Activated T-cell treated with anti-CD3 and anti-CD28 coated beads for 48 hours (primary cell): Measurements from ENCODE around the gene CYSTM1.

Source experiments
- DNase-seq: peaks from one replicate; pipeline ENCODE4 v3.0.0-alpha.2; 2020; ENCODE audit warnings: low read depth

CYSTM1 gene, protein sequence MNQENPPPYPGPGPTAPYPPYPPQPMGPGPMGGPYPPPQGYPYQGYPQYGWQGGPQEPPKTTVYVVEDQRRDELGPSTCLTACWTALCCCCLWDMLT

DNA sequence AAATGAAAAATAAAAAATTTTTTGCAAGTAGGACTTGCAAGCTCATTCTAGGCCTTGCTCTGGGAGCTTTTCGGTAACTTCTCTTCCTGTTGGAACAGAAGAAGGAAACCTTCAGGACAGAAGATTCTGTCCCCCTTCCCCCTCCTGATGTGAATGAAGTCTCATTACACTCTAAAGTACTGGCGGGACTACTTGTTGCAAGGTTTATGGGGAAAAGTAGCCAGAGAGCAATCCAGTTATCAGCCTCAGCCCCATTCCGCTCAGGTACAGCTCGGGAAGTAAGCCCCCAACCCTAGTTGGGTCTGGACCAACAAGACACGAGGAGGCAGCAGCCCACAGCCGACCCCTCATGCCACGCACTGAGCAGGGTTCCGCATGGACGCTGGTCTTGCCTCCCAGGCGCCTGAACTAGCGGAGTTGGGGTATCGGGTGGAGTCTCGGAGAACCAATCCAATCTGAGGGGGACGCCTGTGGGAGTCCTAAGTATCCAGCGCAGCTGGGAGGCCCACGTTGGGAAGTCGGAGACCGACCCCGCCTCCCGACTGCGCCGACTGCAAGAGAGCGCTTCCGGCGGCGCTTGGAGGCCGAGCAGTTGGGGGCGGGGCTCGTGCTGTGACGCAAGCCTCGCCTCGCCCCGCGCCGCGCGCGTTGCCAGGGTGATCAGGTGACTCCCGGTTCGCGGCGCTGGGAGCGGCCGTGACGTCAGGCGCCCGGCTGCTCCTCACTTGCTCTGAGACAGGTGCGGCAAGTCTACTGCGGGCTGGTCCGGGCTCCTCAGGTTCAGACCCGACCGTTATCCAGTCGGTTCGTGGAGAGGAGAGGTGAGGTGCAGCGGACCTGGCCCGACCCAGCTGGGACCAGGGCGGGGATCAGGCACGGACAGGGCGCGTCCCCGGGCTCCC lies at the start of gene CYSTM1:
Gene CYSTM1 (plus strand): TSS at position 724 of the 902 bp plus-strand sequence. CDS start 19,278 bp downstream, outside the sequence.
- DNase-seq = peak; percentile 95

DNA sequence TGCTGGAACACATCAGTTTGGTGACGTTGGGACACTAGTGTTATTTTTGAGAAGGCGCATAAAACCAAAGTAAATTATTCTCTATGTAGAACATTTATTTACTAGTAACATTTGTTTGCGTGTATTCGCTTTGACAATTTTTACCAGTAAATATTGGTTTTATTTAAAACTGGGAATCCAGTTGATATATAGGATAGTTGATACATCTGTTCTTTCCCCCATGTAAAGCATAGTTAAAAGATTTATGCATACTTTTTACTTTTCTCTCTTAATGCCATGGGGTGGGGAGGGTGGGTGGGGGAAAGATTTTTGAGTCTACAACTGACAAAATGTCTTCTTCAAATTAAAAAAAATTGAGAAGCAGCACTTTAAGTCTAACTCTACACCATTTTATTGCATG lies 49.4 kb upstream of the CYSTM1 start, which contains the start of gene IGIP:
Gene IGIP (plus strand): TSS at position 301 of the 400 bp plus-strand sequence. CDS start 2,540 bp downstream, outside the sequence.
- DNase-seq = no peak

DNA sequence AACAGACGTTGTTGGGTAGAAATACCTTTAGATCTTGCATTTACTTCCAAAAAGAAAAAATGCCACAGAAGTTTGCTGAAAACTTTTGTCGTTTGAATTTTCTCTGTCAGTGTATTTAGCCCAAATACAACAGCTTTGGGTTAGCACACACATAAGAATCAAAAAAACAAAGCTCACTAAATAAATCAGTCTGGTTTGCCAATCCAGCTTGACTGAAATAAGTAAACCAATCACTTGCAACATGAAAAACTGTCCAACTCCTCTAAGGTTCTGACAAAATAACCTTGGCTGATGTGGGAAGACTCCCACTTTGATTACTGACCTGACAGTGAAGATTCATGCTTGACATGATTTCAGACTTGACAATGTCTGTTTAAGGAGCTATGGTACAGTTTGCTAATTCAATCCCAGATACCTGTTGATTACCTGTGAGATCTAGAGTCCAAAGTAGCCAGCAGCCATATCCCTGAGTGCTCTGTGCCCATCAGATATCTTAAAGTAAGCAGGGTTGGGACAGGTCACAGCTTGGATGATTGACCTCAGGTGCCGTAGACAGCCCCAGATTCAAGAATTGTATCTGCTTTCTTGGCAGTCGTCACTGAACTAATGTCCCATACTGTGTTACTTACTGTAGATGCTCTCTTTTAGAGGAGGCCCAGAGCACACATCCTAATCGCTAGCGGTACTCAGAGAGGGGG lies 48.5 kb upstream of the CYSTM1 start:
- no peak for DNase-seq

DNA sequence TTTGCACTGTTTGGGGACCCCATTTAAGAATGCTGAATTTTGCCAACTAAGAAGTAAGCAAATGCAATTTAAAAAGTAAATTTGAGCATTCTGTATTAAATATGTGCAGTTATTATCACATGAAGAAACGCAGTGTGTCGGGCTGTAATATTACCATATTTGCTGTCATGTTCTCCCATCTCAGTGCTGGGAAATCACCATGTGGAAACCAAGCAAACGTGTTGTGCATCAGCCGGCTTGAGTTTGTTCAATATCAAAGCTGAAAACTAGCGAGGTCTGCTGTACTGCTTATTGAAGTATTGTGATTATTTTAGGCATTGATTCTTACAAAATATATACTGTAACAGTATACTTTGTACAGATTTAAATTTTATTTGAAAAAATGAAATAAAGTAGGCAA lies 46.6 kb upstream of the CYSTM1 start:
- no peak for DNase-seq

DNA sequence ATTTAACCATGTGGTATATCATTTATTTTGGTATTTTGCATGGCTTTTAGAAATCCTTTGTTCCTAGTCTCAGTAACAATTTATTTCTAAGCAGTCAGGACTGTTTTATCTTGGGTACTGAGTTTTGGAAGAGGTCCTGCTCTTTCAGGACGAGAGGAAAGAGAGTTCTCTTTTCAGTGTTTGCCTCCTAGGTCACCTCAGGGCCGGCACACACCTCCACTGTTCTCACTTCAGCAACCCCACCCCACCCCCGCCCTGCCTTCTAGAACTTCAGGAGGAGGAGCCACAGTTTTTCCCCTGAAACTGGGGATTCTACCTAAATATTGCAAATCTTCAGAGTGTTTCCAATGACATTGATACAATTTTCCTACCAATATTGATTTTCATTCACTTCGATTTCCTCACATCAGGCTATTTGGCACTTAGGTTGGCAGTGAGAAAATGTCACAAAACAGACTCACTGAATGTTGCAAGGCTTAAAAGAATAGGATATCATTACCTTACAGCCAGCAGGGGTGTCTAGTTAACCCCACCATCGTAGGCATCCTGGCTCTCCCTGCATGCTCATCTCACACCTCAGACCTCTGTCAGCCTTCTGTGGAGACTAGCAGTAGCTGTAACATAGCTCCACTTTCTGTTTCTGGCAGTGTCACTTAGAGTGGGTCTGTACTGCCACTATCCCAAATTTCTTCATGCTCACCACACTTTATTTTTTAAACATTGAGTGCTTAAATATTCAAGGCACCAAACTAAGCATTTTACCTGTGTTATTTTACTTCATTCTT lies 43.8 kb upstream of the CYSTM1 start:
- no peak for DNase-seq

DNA sequence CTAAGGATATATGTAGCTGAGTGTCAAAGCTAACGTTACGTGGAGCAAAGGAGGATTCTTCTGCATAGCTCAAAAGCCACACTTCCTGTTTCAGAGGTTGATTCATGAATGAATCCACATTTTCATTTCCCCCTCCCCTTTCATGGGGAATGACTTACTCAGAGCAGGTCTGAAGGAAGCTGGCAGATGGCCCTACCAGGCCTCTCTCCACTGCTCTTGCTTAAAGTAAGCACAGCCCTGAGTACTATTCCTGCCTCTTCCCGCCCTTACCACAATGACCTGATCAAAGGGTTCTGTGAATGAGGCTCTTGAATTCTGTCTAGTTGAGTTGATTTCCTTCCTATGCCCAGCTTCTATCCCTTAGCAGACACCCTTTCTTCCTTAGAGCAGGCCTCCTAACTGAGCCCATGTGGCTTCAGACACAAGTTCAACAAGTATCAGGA lies 43.0 kb upstream of the CYSTM1 start:
- DNase-seq = no peak

DNA sequence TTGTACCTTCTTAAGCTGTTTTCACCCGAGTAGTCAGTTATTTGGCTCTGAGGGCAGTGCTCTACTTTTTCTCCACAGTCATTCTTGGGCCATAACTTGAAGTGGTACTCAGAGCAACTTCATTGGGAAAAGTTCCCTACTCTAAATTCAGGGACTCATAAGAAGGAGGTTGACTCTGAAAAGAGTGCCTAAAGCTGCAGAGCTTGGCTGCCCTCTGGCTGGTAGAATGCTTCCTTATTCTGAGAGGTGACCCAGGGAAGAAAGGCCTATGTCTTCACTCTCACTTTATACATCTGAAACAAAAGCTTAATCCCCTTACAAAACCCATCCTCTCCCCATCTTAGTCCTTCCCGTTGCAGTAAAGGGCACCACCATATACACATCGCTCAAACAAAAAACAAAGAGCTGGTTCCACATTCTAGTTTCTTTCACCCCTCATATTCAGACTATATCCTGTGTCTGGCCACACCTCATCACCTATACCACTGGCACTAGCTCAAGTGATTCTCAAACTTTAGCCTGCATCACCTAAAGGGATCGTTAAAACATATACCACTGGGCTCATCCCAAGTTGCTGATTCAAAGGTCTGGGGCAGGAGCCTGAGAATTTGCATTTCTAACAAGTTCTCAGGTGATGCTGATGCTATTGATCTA lies 41.3 kb upstream of the CYSTM1 start:
- DNase-seq = no peak

DNA sequence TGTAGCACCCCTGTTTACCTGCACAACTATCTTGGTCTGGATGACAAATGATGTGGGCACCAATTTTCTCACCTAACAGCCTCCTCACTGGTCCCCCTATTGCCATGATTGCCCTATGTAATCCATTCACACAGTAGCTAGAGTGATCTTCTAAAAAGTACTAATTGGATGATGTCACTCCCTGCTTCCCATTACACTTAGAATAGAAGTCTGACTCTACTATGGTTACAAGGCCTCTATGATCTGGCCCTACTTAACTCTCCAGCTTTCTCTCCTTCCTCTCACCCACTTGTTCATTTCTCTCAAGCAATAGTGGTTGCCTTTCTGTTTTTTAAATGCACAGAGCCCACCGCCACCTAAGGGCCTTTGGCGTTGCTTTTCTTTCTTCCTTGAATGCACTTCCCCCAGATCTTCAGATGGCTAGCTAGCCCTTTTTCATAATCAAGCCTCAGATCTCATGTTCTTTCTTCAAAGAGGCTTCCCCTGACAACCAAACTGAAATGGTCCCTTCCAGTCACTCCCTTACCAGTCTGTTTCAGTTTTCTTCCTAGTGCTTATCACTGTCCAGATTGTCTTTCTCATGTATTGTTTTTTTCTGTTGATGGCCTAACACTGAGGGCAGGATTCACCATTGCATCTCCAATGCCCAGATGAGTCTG lies 40.6 kb upstream of the CYSTM1 start:
- no peak for DNase-seq

DNA sequence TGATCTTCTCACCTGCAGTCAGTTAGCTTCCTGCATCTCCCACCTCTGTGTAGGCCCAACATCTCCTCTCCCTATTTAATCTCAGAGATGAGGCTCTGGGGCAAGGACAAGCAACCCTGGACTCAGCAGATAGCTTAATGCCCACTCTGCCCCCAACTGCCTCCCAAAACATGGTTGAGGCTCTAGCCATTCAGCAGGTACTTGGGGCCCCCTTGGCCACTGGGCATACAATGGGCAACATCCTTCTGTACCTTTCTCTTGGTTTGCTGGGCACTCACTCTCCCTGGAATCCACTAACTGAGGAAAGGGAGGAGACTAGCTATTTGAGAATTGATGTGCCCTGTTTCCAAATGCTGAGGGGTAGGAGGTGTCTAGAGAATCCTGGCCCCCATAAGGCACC lies 39.9 kb upstream of the CYSTM1 start:
- no peak for DNase-seq

DNA sequence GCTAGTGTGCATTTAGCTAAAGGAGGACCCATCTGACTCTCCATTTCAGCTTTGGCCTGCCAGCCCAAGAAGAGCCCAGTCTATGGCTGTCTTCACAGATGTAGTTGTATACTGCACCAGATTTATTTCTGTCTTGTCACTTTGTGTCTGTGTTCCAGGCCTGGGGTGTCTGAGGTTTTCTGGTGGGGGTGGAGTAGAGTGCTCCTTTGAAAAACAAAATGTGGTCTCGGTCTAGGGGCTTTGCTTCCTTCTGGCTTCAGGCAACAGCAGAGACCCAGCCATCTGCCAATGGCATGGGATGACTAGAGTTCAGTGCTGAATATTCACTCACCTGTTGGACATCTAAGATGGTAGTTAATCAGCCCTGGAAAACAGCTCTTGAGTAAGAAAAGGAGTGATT lies 38.4 kb upstream of the CYSTM1 start:
- no peak for DNase-seq

DNA sequence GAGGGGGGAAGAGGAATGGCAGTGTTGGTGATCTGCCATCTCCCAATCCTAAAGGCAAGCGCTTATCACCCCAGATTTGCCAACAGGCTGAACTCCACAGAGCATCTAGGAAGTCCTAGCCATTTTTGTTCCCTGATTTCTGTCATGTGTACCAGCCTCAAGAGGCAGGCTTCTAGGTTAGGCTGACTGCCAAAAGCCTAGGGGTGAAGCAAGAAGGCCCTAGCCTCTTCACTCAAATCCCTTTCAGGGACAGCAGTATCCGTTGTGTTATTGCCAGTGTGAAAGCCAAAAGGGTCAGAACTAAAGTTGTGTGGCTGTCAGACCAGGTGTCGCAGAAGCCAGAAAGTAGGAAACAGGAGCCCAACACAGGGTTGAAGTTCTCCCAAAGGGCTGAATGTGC lies 34.6 kb upstream of the CYSTM1 start:
- no peak for DNase-seq

DNA sequence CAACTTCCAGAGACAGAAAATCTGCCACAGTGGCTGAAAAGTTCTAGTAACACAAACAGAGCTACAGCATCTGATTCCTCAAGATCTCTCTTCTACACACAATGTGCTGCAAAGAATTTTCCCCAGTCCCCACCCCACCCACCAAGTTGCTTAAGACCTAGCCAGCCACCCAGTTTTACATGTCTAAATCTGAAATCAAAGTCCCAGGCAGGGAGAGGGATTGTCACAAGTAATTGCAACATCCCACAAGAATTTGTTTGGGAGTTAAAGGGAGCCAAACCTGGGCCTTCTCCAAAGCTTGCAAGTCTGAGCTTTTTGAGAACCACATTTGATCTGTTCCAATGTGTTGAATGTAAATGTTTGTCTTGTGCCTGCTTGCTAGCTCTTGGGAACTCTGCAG lies 33.7 kb upstream of the CYSTM1 start:
- DNase-seq = no peak

DNA sequence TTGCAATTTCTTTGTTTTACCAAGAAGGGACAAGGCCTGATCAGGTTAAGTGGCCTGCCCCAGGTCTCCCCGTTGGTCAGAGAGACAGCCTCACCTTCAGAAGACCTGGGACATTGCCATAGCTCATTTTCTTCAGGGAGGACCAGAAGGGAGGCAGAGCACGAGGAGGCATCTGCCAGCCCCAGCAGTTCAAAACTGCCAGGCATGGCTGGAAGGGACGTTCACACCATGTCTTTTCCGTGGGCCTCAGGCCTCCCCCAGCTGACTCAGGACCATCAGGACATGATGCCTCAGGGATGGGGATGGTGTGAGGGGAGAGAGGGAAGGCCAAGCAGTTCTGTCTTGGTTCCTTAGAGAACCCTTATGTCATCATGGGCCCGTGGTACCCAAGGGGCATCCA lies 32.7 kb upstream of the CYSTM1 start:
- no peak for DNase-seq

DNA sequence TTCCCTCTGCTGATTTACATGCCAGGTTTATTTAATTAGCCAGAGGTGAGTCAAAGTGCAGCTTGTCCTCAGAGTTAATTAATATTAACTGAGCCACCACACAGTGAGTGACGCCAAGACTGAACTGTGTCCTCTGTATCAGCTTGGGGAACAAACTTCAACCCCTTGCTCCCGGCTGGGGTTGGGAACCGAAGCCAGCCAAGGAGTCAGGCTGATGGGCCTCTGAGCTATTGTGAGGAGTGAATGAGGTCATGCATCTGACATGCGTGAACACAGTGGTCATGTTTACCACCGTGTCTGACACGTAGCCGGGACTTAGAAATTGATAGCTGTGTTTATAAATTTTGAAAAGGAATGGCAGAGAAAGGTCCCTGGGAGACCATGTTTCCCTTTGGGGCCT lies 32.1 kb upstream of the CYSTM1 start:
- DNase-seq = no peak

DNA sequence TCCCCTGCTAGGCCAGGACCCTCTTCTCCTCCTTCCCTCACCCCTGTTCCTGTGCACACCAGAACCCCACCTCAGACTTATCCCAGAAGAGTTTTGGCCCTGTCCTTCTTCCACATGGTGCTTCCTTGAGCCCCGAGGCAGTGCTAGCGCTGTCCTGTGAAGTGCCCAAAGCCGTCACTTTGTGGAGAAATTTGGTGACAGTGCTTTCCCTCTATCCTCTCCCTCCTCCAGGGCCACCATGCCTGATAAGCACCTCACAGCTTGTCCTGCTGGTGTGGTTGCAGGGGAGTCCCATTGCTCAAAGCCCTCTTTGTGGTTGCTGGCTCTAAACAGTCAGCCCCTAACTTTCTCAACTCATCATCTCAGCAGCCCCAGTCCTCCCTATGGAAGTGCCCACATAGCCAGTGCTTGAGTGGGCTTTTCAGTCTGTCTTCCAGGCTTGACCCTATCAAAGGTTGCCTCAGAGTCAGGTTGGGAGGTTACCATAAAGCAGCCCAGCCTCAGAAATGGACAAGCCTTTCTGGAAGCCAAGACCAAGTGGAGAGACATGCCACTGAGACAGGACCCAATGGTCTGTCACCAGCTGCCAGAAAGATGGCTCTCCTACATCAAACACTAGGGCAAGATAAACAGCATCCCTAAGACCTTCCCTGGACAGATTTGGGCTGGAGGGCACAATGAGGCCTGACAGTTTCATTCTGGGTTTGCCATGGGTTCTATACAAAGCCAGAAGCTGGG lies 31.3 kb upstream of the CYSTM1 start:
- DNase-seq = no peak

DNA sequence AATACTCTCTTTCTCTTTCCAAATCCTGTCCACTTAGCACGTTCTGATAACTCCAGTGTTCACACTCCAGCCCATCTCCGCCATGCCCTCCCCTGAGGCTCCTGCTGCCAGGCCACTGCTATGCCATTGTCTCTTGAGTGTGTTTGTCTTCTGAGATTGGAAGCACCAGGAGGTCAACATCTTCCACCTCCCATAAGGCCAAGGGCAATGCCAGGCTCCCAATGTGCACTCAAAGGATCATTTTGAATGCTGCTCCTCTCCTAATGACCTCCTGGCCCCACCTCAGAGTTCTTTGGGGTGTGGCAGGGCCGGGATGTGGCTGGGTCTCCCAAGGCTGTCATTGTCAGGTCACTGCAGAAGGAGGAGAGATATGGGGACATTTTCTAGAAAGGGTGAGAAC lies 29.7 kb upstream of the CYSTM1 start:
- DNase-seq = no peak

DNA sequence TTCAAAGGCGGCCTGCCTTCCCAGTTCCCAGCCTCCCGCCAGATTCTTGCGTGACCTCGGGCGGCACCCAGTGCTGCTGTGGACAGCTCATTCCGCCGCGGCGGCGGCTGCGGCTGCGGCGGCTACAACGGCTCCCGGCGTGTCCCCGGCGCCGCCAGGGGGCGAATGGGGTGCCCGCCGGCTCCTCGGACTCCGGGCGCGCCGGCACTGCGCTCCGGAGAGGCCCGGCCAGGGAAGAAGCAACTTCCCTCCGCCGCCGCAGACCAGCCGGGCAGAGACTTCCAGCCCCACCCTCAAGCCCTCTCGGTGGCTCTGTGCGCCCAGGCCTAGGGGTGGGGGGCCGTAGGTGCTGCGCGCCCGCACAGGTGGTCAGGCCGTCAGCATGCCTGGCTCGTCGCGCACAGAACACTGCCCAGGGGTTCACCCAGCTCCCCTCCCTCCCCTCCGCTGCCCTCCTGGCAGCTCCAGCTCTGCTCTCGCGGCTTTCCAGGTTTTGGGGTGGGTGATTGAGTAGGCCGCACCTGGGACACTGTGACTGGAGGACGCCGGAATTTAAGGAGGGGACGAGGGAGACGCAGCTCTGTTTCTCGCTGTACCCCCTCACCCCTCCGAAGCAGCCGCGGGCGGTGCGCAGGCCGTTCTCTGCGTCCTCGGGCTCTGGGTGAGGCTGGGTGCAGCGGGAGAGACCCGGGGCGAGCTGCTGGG lies 29.0 kb upstream of the CYSTM1 start:
- peak; percentile 65 for DNase-seq

DNA sequence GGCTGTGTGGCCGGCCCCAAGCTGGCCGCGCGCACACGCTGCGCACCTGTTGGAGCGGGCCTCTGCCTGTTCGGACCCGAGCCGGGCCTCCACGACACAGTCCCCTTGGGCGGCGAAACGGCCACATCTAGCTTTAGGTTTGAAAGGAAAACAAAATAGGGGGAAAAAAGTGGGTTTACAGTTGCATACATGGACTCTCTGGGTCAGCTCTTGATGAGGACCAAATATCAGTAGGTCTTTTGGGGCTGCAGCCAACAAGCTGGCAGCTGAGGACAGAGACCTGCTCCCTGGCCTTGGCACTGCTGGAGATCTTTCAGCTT lies 28.5 kb upstream of the CYSTM1 start:
- DNase-seq = no peak

DNA sequence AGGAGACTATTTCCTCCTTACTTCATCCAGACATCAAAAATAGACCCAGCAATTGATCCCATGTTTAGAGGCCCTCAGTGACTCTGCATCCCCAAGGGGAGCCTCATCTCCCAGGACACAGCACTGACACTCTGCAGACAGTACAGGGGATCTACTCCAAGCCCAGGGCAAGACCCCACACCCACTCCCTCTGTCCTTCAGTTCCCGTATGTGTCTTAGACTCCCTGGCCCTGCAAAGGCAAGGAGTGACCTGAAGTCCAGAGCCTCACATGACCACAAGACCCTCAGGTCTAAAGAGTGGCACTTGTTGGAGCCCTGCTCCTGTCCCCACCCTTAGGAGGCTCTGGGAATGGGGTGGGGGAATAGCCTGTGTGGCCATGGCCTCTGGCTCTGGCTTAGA lies 27.5 kb upstream of the CYSTM1 start:
- DNase-seq = no peak

DNA sequence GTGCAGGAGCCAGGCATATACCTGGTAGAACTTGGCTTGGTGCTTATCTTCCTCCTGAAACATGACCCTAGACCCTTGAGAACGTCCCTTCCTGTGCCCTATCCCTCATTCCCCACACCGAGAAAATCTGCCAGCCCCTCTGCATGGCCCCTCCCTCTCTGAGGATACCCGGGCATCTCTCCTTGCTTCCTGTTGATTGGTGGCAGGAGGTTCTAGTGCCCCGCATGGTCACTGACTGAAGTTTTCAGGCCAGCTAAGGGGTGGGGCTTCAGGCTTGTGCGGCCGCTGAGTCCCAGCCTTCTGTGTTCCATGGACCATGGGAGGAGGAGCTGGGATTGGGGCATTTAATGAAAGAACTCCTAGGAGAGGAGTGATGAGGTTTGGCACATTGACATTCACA lies 26.5 kb upstream of the CYSTM1 start:
- no peak for DNase-seq
